Measurements from ENCODE around the gene LEFTY2.
"Not testable (repeated sequence)": the region's sequence is repeated elsewhere in the genome, so short reads cannot be mapped to it uniquely, and the experiment has no call there.

LEFTY2 gene

DNA sequence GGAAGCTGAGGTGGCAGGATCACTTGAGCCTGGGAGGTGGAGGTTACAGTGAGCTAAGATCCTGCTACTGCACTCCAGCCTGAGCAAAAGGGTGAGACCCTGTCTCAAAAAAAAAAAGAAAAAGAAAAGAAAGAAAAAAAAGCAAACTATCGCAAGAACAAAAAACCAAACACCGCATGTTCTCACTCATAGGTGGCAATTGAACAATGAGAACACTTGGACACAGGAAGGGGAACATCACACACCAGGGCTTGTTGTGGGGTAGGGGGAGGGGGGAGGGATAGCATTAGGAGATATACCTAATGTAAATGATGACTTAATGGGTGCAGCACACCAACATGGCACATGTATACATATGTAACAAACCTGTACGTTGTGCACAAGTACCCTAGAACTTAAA lies 11.6 kb downstream of the LEFTY2 start:
- not testable (repeated sequence) for DNase-seq (ENCODE audit: low spot score)

- DNase-seq (ENCODE audit: low spot score) = peak; percentile 28
Observed at GRCh38 chr1:225928186-225929175, 12.5 kb downstream of the LEFTY2 start.

DNA sequence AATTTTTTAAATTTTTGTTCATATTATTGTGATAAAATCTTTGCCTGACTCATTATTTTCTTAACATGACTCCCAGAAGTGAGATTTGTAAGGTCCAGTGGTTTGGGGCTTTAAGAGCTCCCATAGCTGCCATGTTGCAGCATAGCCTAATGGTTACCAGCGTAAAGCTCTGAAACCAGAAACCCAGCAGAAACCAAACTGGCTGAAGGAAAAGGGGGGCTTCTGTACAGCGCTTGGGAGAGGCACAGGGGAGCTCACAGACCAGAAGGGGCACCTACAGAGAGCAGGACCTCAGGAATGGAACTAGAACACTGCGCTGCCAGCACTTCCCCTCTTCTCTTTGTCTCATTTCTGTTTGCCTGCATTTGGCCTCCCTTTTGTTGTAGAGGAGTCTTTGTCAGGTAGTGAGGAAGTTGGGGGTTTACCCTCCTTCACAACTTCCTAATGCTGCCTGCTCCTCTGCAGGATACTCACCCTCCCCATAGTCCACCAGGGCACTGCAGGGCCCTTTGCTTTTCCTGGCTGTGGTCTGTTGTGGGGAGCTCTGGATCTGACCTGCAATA lies 14.4 kb downstream of the LEFTY2 start:
- no peak for DNase-seq (ENCODE audit: low spot score)

DNA sequence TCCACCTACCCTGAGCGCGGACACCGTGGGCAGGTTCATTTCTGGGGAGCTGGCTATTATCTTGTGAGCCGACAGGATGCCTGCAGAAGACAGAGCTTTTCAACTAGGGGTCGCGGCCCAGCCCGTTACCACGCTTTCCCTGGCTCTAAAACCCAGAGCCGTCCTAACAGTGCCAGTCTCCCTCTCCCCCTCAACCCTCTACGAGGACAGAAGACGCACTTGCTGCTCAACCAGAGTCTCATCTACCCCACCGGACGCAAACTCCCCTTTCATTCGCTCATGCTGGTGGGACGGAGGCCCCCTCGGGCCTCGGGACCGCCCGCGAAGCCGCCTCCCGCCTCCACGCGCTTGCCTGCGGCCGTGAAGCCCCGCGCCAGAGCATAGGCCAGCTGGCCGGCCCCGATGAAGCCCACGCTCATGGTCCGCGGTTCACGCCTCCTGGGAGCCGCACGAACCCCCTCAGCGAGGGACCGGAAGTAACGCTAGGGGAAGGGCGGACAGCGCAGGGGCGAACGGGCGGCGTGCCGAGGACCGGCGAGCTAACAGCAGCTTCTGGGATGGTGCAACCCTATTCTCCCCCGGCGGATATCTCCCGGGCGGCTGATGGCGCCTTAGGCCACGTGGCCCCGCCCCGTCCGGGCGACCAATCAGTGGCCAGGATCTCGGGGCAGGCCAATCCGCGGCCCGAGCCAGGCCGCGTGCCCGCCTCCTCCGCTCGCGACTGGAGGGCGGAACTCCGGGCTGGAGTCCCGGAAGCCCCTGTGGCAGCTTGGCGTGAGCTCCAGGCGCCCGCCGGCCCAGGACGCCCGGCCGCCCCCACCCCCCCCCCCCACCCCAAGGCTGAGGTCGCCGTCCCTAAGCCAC lies 17.1 kb downstream of the LEFTY2 start, which contains the start of gene PYCR2:
TSS of gene PYCR2 (minus strand) at position 559 of the 864 bp plus-strand sequence. CDS start at position 419, 140 bp downstream.
- peak; percentile 96 for DNase-seq (ENCODE audit: low spot score)

GRCh38 chr1:225923381-225923691 lies 17.7 kb downstream of the LEFTY2 start:
- no peak for DNase-seq (ENCODE audit: low spot score)

DNA sequence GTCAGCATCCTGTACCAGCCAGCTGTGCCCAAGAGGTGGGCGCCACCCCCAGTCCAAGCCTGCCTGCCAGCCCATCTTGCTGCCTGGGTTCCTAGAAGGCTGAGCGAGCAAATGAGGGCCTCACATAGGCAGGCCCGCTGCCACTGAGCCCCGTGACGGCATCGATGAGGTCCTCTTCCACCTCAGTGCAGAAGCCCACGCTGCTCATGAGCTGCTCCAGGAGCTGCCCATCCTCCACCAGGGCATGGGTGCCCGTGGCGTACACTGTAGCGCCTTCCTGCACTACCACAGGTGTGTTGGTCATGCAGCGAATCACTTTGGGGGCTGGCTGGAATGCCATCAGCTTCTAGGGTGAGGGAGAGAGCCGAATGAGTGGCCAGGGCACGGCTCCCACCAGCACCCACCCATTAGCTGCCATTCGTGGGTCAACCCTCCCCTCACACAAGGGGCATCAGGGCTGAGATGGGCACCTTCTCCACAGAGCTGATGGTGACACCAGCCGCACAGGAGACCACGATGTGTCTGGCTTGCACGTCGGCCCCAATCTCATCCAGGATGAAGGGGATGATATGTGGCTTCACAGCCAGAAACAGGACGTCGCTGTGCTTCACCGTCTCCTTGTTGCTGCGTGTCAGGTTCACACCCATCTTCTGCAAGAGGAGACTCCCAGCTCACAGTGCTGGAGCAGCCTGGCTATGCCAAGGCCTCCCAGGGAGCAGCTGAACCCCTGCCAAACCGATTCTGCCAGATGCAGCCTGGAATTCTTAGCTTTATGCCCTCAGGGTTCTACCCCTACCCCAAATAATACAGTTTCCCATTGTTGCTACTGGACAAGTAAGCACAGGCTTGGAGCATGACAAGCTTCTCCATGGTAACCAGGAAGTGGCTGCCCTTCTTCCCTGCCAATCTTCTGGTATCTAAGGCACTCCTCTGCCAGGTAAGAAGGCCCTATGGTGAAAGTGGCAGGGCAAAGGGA lies 19.0 kb downstream of the LEFTY2 start:
- DNase-seq (ENCODE audit: low spot score) = no peak

DNA sequence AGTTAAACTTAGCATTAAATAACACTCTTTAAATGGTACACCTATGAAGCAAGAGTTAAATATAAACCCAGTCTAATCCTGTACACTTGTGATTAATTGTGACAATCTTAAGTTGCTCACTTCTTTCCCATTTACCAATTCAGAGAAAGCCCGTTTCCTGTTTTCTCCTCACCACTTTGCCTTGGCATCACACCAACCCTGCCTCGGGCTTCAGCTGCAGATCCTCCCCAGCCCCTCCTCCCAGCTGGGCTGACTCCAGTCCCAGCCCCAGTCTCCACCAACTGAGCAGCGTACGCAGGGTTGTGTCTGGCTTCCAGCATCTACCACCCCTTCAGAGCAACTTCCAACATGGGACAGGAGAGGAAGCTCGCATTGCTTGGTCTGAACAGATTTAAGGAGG lies 21.1 kb downstream of the LEFTY2 start:
- DNase-seq (ENCODE audit: low spot score) = peak; percentile 21

GRCh38 chr1:225918280-225918679 lies 22.7 kb downstream of the LEFTY2 start:
- DNase-seq (ENCODE audit: low spot score) = no peak

- no peak for DNase-seq (ENCODE audit: low spot score)
Observed at GRCh38 chr1:225917536-225917935, 23.5 kb downstream of the LEFTY2 start.

DNA sequence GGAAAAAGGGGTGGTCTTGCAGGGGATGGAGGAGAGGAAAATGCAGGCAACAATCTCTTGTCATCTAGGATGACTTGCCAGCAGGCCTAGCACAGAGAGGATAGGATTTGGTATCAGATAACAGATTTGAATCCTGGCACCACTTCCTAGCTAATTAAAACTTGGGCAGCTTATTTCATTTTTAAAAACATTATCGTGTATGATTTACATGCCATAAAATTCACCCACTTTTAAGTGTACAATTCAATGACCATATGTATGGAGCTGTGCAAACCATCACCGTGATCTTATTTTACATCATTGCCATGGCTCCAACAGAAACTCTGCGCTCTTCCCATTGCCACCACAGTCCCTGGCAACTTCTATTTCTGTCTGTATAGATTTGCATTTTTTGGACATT lies 23.9 kb downstream of the LEFTY2 start:
- DNase-seq (ENCODE audit: low spot score) = no peak

- DNase-seq (ENCODE audit: low spot score) = no peak
Observed at GRCh38 chr1:225915538-225915991, 25.5 kb downstream of the LEFTY2 start.

GRCh38 chr1:225914947-225915346 lies 26.1 kb downstream of the LEFTY2 start:
- no peak for DNase-seq (ENCODE audit: low spot score)

DNA sequence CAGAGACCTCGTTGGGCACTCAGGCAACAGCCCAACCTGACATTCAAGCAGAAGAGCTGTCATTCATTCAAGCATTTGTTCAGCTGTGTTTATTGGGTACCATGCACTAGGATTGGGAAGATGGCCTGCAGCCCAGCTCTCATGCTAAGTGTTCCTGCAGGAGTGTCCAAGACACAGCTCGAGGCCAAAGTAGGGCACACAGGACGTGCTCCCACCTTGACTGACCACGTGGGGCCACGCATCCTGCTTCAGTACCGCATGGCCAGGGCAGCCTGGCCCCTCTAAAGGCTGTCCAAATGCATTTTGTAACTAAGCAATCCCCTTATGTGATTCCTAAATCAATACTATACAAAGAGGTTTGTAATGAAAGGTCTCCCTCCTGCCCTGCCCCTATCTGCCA lies 26.6 kb downstream of the LEFTY2 start:
- no peak for DNase-seq (ENCODE audit: low spot score)

DNA sequence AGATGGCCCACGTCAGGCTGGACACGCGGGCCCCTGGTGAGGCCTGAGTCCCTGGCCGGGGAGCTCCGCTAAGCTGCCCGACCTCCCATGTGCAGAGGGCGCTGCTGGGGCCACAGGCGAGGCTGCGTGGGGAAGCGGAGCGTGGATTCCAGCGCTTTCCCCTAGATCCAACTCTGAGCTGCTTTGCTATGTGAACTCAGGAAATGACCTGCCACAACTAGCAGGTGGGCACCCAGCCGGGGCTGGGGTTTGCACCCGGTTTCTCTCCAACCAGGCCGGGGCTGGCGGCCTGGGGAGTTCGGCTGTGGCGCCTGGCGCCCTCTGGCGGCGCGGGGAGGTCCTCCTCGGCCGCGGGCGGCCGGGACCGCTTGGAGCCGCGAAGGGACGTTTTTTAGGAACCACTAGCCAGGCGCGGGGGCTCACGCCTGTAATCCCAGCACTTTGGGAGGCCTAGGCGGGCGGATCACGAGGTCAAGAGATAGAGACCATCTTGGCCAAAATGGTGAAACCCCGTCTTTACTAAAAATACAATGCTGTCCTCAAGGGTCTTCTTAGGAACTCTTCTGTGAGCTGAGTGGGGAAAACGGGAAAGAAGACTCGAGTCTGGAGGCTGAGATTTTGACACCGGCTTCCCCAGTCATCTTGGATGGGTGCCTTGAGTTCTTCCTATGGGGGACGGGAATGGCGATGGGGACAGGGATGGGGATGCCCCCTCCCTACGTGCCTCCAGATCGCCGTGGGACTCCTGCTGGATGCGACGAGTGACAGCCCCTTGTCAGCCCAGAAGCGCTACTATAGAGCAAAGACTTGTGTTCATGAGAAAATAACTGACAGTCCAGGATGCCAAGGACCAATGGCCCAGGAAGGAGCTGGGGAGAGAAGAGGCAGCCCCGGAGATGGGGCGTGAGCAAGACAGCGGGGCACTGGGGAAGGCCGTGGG lies 29.6 kb downstream of the LEFTY2 start:
- peak; percentile 67 for DNase-seq (ENCODE audit: low spot score)

DNA sequence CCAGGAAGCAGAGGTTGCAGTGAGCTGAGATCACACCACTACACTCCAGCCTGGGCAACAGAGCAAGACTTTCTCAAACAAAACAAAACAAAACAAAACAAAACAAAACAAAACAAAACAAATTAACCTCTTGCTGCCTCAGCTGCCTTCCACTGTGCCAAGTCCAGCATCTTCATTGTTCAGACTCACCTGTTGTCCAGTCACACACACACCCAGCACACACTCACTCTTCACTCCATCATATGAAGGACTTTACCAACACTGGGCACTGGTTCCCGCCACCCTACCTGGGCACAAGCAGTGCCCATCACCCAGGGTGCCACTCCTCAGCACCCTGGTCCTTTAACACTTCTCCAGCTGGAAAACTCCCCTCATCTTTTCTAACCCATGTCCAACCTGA lies 31.5 kb downstream of the LEFTY2 start:
- no peak for DNase-seq (ENCODE audit: low spot score)

GRCh38 chr1:225908773-225909172 lies 32.2 kb downstream of the LEFTY2 start:
- DNase-seq (ENCODE audit: low spot score) = no peak

DNA sequence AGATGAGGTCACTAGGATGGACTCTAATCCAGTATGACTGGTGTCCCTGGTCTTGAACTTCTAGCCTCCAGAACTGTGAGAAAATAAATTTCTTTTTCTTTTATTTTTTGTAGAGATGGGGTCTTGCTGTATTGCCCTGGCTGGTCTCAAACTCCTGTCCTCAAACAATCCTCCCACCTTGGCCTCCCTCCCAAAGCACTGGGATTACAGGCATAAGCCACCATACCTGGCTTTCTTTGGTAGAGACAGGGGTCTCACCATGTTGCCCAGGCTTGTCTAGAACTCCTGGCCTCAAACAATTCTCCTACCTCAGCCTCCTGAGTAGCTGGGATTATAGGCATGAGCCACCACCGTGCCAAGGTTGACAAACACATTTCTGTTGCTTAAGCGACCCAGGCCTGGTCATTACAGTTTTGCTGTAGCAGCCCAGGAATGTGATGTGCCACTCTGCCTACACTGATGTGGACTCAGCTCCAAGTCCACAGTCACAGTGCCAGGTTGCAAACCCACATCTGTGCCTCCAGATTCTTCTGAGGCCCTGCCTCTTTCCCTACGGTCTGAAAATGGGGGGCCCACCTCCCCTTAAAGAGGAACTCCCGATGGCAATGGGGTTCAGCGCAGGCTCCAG lies 32.9 kb downstream of the LEFTY2 start:
- no peak for DNase-seq (ENCODE audit: low spot score)

GRCh38 chr1:225907341-225907740 lies 33.7 kb downstream of the LEFTY2 start:
- no peak for DNase-seq (ENCODE audit: low spot score)

DNA sequence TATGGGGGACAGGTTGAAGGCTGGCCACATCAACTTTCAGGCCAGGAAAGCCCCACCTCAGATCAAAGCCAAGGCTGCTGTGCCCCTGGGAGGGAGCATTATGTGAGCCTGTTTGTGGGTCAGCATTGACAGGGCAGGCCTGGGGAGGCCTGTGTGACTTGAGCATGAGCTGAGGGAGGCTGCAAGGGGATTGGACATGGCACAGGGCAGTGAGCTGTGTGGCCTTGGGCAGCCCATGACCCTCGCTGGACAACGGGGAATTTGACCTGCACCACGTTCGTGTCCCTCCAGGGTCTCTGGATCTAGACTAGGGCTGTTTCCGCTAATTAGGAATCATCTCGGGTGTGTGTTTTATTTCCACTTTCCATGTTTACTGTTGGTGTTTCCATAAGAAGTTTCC lies 34.6 kb downstream of the LEFTY2 start:
- DNase-seq (ENCODE audit: low spot score) = no peak

DNA sequence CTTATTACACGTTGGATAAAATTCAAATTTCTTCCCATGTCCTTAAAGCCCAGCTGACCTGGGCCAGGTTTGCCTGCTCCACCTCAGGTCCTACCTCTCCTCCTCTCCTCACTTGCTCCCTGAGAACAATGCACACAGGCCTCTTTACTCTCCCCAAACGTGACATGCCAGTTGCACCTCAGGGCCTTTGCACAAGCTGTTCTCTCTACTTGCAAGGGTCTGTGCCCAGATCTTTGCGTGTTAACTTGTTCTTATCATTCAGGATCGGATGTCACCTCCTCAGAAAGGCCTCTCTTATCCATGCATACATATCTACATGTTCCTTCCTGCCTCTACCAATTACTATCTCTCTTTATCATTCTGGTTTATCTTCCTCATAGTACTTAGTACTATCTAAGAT lies 37.4 kb downstream of the LEFTY2 start:
- no peak for DNase-seq (ENCODE audit: low spot score)
